HEK293T (cell line): Measurements from ENCODE around the gene KCNT1.

ENCODE experiments used
- BHLHE40 ChIP-seq: fragments of 450-650 bp; IDR thresholded peaks from 2 replicates; pipeline ENCODE4 v1.6.1; 2016; ENCODE audit warnings: mild to moderate bottlenecking, moderate library complexity, borderline replicate concordance
- CTBP1 ChIP-seq: fragments of 450-650 bp; IDR thresholded peaks from 2 replicates; pipeline ENCODE4 v1.6.1; 2016; ENCODE audit warnings: borderline replicate concordance
- ELF4 ChIP-seq: fragments of 450-650 bp; IDR thresholded peaks from 2 replicates; pipeline ENCODE4 v1.6.1; 2017; ENCODE audit warnings: antibody characterized with exemption
- FOXA1 ChIP-seq: fragments of 450-650 bp; IDR thresholded peaks from 2 replicates; pipeline ENCODE4 v1.6.1; 2016; ENCODE audit warnings: mild to moderate bottlenecking
- FOXK2 ChIP-seq: fragments of 450-650 bp; IDR thresholded peaks from 2 replicates; pipeline ENCODE4 v1.6.1; 2016; ENCODE audit warnings: mild to moderate bottlenecking
- FOXM1 ChIP-seq: fragments of 450-650 bp; IDR thresholded peaks from 2 replicates; pipeline ENCODE4 v1.6.1; 2017; ENCODE audit warnings: mild to moderate bottlenecking, borderline replicate concordance
- L3MBTL2 ChIP-seq: fragments of 450-650 bp; conservative IDR thresholded peaks from 2 replicates; pipeline ENCODE4 v1.6.1; 2016; ENCODE audit warnings: mild to moderate bottlenecking
- NFRKB ChIP-seq: fragments of 450-650 bp; IDR thresholded peaks from 2 replicates; pipeline ENCODE4 v1.6.1; 2016; ENCODE audit warnings: mild to moderate bottlenecking, moderate library complexity
- PKNOX1 ChIP-seq: fragments of 450-650 bp; IDR thresholded peaks from 2 replicates; pipeline ENCODE4 v1.6.1; 2016
- SP1 ChIP-seq: fragments of 450-650 bp; IDR thresholded peaks from 2 replicates; pipeline ENCODE4 v1.6.1; 2017
- SUZ12 ChIP-seq: fragments of 450-650 bp; IDR thresholded peaks from 2 replicates; pipeline ENCODE4 v1.6.1; 2016; ENCODE audit warnings: mild to moderate bottlenecking
- TARDBP ChIP-seq: fragments of 450-650 bp; IDR thresholded peaks from 2 replicates; pipeline ENCODE4 v1.6.1; 2016

GRCh38 chr9:135661816-135662560 lies 40.0 kb upstream of the KCNT1 start:
- TF ChIP-seq TARDBP (no peak), SUZ12 (no peak), PKNOX1 (no peak), L3MBTL2 (no peak), FOXM1 (no peak), SP1 (no peak), ELF4 (no peak), CTBP1 (no peak), FOXK2 (no peak), BHLHE40 (no peak), NFRKB (no peak), FOXA1 (no peak)
